Adrenal gland (tissue), 5 donors: ENCODE data around the gene FAM50A.

Experiments used
- POLR2A ChIP-seq, 2 donors: fragments of 450-650 bp; IDR thresholded peaks; one replicate each; pipeline ENCODE4 v1.6.1; 2017; ENCODE audit warnings: antibody characterized with exemption in 2 of 2, mild to moderate bottlenecking in 2 of 2, moderate library complexity in 1 of 2
- TF ChIP-seq, protein P1 (sequence below), 6 experiments: fragments of 450-650 bp in 4 of 6; fragments of 200-600 bp in 2 of 6; sonication (generic) in 1 of 6; IDR thresholded peaks; 1 replicate in 5 of 6; 2 replicates in 1 of 6; pipeline versions ENCODE4 v1.5.1 to v1.8.0; 2016 to 2021; ENCODE audit warnings: antibody characterized with exemption in 6 of 6, mild to moderate bottlenecking in 2 of 6, moderate library complexity in 1 of 6
- donor health status: DM: no; HTN: no; CAD: no.

DNA sequence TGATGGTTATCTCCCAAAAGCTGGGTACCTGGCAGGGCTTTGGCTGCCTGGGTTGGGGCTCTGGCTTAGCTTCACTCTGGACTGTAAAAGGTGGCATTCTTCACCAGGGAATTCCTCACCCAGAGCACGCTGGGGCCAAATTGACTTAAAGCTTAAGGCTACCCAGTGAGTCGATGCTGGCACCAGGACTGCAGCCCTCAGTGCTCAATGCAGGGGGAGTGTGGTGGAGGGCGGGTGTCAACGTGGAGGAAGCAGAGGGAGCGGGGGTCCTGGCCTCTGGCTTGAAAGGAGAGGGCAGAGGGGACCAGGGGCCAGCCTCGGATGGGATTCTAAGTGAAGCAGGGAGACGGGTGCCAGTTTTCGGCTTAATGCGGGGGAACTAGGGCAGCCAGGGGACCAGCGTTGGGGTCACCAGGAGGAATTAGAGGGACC is 446 bp upstream of the FAM50A start:
- TF ChIP-seq, protein P1, sequence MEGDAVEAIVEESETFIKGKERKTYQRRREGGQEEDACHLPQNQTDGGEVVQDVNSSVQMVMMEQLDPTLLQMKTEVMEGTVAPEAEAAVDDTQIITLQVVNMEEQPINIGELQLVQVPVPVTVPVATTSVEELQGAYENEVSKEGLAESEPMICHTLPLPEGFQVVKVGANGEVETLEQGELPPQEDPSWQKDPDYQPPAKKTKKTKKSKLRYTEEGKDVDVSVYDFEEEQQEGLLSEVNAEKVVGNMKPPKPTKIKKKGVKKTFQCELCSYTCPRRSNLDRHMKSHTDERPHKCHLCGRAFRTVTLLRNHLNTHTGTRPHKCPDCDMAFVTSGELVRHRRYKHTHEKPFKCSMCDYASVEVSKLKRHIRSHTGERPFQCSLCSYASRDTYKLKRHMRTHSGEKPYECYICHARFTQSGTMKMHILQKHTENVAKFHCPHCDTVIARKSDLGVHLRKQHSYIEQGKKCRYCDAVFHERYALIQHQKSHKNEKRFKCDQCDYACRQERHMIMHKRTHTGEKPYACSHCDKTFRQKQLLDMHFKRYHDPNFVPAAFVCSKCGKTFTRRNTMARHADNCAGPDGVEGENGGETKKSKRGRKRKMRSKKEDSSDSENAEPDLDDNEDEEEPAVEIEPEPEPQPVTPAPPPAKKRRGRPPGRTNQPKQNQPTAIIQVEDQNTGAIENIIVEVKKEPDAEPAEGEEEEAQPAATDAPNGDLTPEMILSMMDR (IDR thresholded peaks at IDR 0.05): no peak
- no peak for TF ChIP-seq POLR2A (IDR thresholded peaks at IDR 0.05)
